Lower lobe of right lung (tissue), 2 donors: ENCODE measurements around the gene SH3RF3. TPM values are rescaled to one million over a fixed set of nuclear protein-coding genes. Genes with fewer than 3 reads are reported as not detected.

Experiments
- ATAC-seq, 2 donors: fragments of 200-7000 bp; cut with Tn5 transposase; one replicate each; pipeline ENCODE4 v1.9.1; 2020 to 2022; ENCODE audit warnings: mild to moderate bottlenecking in 2 of 2, moderate library complexity in 2 of 2
- DNase-seq: peaks from one replicate; pipeline ENCODE4 v3.0.0-alpha.2; 2020
- H3K27ac ChIP-seq: fragments of 200-600 bp; one replicate; pipeline ENCODE4 v1.8.0; 2022
- H3K27me3 ChIP-seq: fragments of 200-600 bp; one replicate; pipeline ENCODE4 v1.8.0; 2022; ENCODE audit warnings: low read depth
- H3K36me3 ChIP-seq: fragments of 200-600 bp; one replicate; pipeline ENCODE4 v1.8.0; 2022; ENCODE audit warnings: mild to moderate bottlenecking
- H3K4me1 ChIP-seq: fragments of 200-600 bp; one replicate; pipeline ENCODE4 v1.8.0; 2022
- H3K4me3 ChIP-seq: fragments of 200-600 bp; one replicate; pipeline ENCODE4 v1.8.0; 2022; ENCODE audit warnings: mild to moderate bottlenecking
- H3K9me3 ChIP-seq: fragments of 200-600 bp; one replicate; pipeline ENCODE4 v1.8.0; 2022
- CTCF ChIP-seq: fragments of 200-600 bp; IDR thresholded peaks from one replicate; pipeline ENCODE4 v1.8.0; 2022; ENCODE audit warnings: antibody characterized with exemption, mild to moderate bottlenecking
- intact Hi-C: fragments of 100-400 bp; cut with DNase I; formaldehyde crosslinking; loops from one replicate; pipeline ENCODE4 v1.11.0; 2022
- total RNA-seq: library from RNA; stranded (reverse); fragmentation: NEBNext Ultra II Directional; extraction: Animal tissue kit (Norgen Biotek cat#: 25700); gene quantifications from one replicate; pipeline ENCODE4 v1.2.1, GENCODE V29; 2021
- donor health status: DM: no; HTN: yes; CAD: no; lungs with severe emphysema.

Gene SH3RF3
- total RNA-seq, 1 donor from 2014 or later = 5.7 TPM

GRCh38 chr2:109440499-109441156 is 311.6 kb downstream of the SH3RF3 start:
- no peak overlapping the region for H3K4me3 ChIP-seq
- peaks cover 10% of the 10 kb centered on the region for H3K4me1 ChIP-seq
- H3K36me3 ChIP-seq = no peaks in the 10 kb centered on the region
- intact Hi-C loops = no loop called here
- H3K9me3 ChIP-seq = peaks cover 25% of the 10 kb centered on the region
- no peak for TF ChIP-seq CTCF
- H3K27ac ChIP-seq = no peak overlapping the region
- ATAC-seq (no peak), DNase-seq (no peak)
- H3K27me3 ChIP-seq = no peaks in the 10 kb centered on the region

- Histone ChIP-seq H3K4me1 (peaks cover 6% of the 10 kb centered on the region), H3K36me3 (no peaks in the 10 kb centered on the region), H3K9me3 (peaks cover 25% of the 10 kb centered on the region), H3K27me3 (no peaks in the 10 kb centered on the region), H3K4me3 (no peak overlapping the region), H3K27ac (no peak overlapping the region)
- DNase-seq = no peak
- TF ChIP-seq CTCF = no peak
- no peak for ATAC-seq
- intact Hi-C loops = no loop called here
Measured at GRCh38 chr2:109442715-109443319, 313.8 kb downstream of the SH3RF3 start.

- H3K9me3 ChIP-seq = peaks cover 25% of the 10 kb centered on the region
- intact Hi-C loops = no loop called here
- no peaks in the 10 kb centered on the region for H3K36me3 ChIP-seq
- H3K4me3 ChIP-seq = no peak overlapping the region
- ATAC-seq (no peak), DNase-seq (no peak)
- H3K4me1 ChIP-seq = no peaks in the 10 kb centered on the region
- TF ChIP-seq CTCF = no peak
- no peak overlapping the region for H3K27ac ChIP-seq
- H3K27me3 ChIP-seq = no peaks in the 10 kb centered on the region
Measured at GRCh38 chr2:109444916-109445315, 315.9 kb downstream of the SH3RF3 start.

GRCh38 chr2:109446278-109447131 is 317.5 kb downstream of the SH3RF3 start:
- TF ChIP-seq CTCF = no peak
- peaks cover 5% of the 10 kb centered on the region for H3K36me3 ChIP-seq
- H3K9me3 ChIP-seq = peaks cover 25% of the 10 kb centered on the region
- no peak overlapping the region for H3K4me3 ChIP-seq
- DNase-seq (no peak), ATAC-seq (peak in 1 of 2 donors; percentile 7)
- no peaks in the 10 kb centered on the region for H3K4me1 ChIP-seq
- H3K27me3 ChIP-seq = no peaks in the 10 kb centered on the region
- no peak overlapping the region for H3K27ac ChIP-seq
- intact Hi-C loops = no loop called here

- ATAC-seq (no peak), DNase-seq (no peak)
- Histone ChIP-seq H3K27me3 (no peaks in the 10 kb centered on the region), H3K36me3 (peaks cover 5% of the 10 kb centered on the region), H3K9me3 (peaks cover 21% of the 10 kb centered on the region), H3K4me3 (no peak overlapping the region), H3K4me1 (no peaks in the 10 kb centered on the region), H3K27ac (no peak overlapping the region)
- intact Hi-C loops = no loop called here
- TF ChIP-seq CTCF = no peak
Measured at GRCh38 chr2:109447251-109447661, 318.3 kb downstream of the SH3RF3 start.
